ENCODE measurements around the gene SNTG2. TPM values are rescaled to one million over a fixed set of nuclear protein-coding genes. Genes with fewer than 3 reads are reported as not detected.

SNTG2 gene
- total RNA-seq, 1 experiment from 2014 or later = not detected

DNA sequence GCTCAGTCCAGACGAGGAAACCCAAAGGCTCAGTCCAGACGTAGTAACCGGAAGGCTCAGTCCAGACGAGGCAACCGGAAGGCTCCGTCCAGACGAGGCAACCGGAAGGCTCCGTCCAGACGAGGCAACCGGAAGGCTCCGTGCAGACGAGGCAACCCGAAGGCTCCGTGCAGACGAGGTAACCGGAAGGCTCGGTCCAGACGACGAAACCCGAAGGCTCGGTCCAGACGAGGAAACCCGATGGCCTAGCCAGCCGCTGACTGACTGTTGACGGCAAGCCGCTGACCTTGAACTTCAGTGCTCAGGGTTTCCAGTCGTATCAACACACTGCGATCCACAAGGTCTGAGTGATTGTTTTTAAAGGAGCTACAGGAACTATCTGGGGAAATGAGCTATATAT, 312.0 kb downstream of the SNTG2 start:
- Histone ChIP-seq H3K36me3 (ENCODE audit: control insufficient read depth, insufficient read depth, low read length) (no peaks in the 10 kb centered on the region), H3K27me3 (replicated peaks; ENCODE audit: control insufficient read depth, insufficient read depth, low read length) (no peaks in the 10 kb centered on the region; the same call in 1 of the 2 replicates), H3K9me3 (no peaks in the 10 kb centered on the region), H3K4me3 (ENCODE audit: low read depth, low read length) (no peak overlapping the region), H3K4me1 (no peaks in the 10 kb centered on the region)
- POLR2A ChIA-PET = no interaction called here
- peaks cover 15% of the 10 kb centered on the region for H3K27me3 Mint-ChIP-seq (ENCODE audit: insufficient read depth, unreplicated experiment)
- intact Hi-C loops (cut with micrococcal nuclease; ENCODE audit: unreplicated experiment) = no loop called here
- no peaks in the 10 kb centered on the region for H3K9me3 Mint-ChIP-seq (ENCODE audit: unreplicated experiment)
- H3K27ac Mint-ChIP-seq (ENCODE audit: unreplicated experiment) = no peak overlapping the region
- no peak for TF ChIP-seq CTCF (IDR thresholded peaks at IDR 0.05; ENCODE audit: insufficient read depth in 1 of 2, low read depth in 1 of 2, low read length in 1 of 2, severe bottlenecking in 1 of 2, unreplicated experiment in 1 of 2)
- CTCF ChIA-PET = no interaction called here
- DNase-seq = no peak
- no TSS peak for BruUV-seq (replicated peaks)
- no peaks in the 10 kb centered on the region for H3K36me3 Mint-ChIP-seq (ENCODE audit: insufficient read depth, unreplicated experiment)
- no peak overlapping the region for H3K4me3 Mint-ChIP-seq (ENCODE audit: unreplicated experiment)
- H3K4me1 Mint-ChIP-seq (ENCODE audit: low read depth, unreplicated experiment) = no peaks in the 10 kb centered on the region

DNA sequence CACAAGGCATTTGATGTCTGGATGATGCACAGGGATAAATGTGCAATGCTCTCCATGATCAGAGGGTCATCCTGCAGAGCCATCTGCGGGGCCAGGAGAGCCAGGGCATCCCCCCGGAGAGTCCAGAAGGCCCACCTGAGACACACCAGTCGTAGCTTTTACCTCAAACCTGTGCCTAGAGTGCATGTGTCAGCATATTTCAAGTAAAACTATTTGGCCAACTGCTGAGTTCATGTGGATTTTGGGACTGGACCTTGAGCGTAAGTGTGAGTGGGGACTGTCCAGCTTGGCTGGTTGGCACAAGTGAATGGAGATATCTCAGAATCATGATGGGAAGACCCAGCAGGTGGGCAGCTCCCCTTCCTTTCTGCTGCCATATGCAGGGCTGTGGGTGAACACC, 314.8 kb downstream of the SNTG2 start:
- Histone ChIP-seq H3K4me1 (no peaks in the 10 kb centered on the region), H3K4me3 (ENCODE audit: low read depth, low read length) (no peak overlapping the region), H3K36me3 (ENCODE audit: control insufficient read depth, insufficient read depth, low read length) (no peaks in the 10 kb centered on the region), H3K27me3 (replicated peaks; ENCODE audit: control insufficient read depth, insufficient read depth, low read length) (no peaks in the 10 kb centered on the region; the same call in 1 of the 2 replicates), H3K9me3 (no peaks in the 10 kb centered on the region)
- DNase-seq = no peak
- no peak overlapping the region for H3K27ac Mint-ChIP-seq (ENCODE audit: unreplicated experiment)
- H3K36me3 Mint-ChIP-seq (ENCODE audit: insufficient read depth, unreplicated experiment) = no peaks in the 10 kb centered on the region
- no peak overlapping the region for H3K4me3 Mint-ChIP-seq (ENCODE audit: unreplicated experiment)
- H3K4me1 Mint-ChIP-seq (ENCODE audit: low read depth, unreplicated experiment) = no peaks in the 10 kb centered on the region
- intact Hi-C loops (cut with micrococcal nuclease; ENCODE audit: unreplicated experiment) = no loop called here
- TF ChIP-seq CTCF (IDR thresholded peaks at IDR 0.05; ENCODE audit: insufficient read depth in 1 of 2, low read depth in 1 of 2, low read length in 1 of 2, severe bottlenecking in 1 of 2, unreplicated experiment in 1 of 2) = no peak
- no TSS peak for BruUV-seq (replicated peaks)
- CTCF ChIA-PET = no interaction called here
- H3K9me3 Mint-ChIP-seq (ENCODE audit: unreplicated experiment) = no peaks in the 10 kb centered on the region
- peaks cover 12% of the 10 kb centered on the region for H3K27me3 Mint-ChIP-seq (ENCODE audit: insufficient read depth, unreplicated experiment)
- POLR2A ChIA-PET = no interaction called here

- BruUV-seq (replicated peaks) = no TSS peak
- Histone ChIP-seq H3K9me3 (no peaks in the 10 kb centered on the region), H3K36me3 (ENCODE audit: control insufficient read depth, insufficient read depth, low read length) (no peaks in the 10 kb centered on the region), H3K27me3 (replicated peaks; ENCODE audit: control insufficient read depth, insufficient read depth, low read length) (no peaks in the 10 kb centered on the region; the same call in 1 of the 2 replicates), H3K4me1 (no peaks in the 10 kb centered on the region), H3K4me3 (ENCODE audit: low read depth, low read length) (no peak overlapping the region)
- no peak for DNase-seq
- Mint-ChIP-seq H3K27ac (ENCODE audit: unreplicated experiment) (no peak overlapping the region), H3K4me1 (ENCODE audit: low read depth, unreplicated experiment) (no peaks in the 10 kb centered on the region), H3K27me3 (ENCODE audit: insufficient read depth, unreplicated experiment) (peaks cover 15% of the 10 kb centered on the region), H3K36me3 (ENCODE audit: insufficient read depth, unreplicated experiment) (no peaks in the 10 kb centered on the region), H3K9me3 (ENCODE audit: unreplicated experiment) (no peaks in the 10 kb centered on the region), H3K4me3 (ENCODE audit: unreplicated experiment) (no peak overlapping the region)
- intact Hi-C loops (cut with micrococcal nuclease; ENCODE audit: unreplicated experiment) = no loop called here
- ChIA-PET CTCF (no interaction called here), POLR2A (no interaction called here)
- TF ChIP-seq CTCF (IDR thresholded peaks at IDR 0.05; ENCODE audit: insufficient read depth in 1 of 2, low read depth in 1 of 2, low read length in 1 of 2, severe bottlenecking in 1 of 2, unreplicated experiment in 1 of 2) = no peak
Observed at GRCh38 chr2:1266351-1266750, 315.7 kb downstream of the SNTG2 start.
